Measurements from ENCODE around the gene NDUFS8. TPM values are rescaled to one million over a fixed set of nuclear protein-coding genes. Genes with fewer than 3 reads are reported as not detected.

The NDUFS8 gene
- total and polyA plus RNA-seq, 2 of the 13 experiments (the other 11 are each of a cell fraction or from before 2014, with no cell fraction given): 96.7 to 158 TPM

DNA sequence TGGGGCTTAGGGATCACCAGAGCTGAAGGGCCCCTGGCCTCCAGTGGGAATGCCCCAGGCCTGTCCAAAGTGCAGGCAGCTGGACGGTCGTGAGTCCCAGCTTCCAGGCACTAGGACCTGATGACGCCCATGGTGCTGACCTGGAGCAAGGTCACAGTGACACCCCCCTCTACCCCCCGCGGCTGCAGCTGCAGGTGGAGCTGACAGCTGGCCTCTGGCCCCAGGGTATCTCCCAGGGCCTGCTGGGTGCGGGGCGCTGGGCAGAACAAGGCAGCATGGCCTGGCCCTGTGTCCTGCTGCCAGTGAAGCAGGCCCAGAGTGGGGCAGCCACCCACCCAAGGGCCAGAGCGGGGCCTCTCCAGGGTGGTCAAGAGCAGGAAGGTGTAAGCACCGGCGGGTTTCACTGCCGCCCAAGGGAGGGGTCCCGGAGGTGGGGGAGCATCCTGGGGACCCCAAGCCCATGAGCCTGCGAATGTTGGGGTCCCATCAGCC lies 7.8 kb downstream of the NDUFS8 start (continued):
- TF ChIP-seq, protein P1, sequence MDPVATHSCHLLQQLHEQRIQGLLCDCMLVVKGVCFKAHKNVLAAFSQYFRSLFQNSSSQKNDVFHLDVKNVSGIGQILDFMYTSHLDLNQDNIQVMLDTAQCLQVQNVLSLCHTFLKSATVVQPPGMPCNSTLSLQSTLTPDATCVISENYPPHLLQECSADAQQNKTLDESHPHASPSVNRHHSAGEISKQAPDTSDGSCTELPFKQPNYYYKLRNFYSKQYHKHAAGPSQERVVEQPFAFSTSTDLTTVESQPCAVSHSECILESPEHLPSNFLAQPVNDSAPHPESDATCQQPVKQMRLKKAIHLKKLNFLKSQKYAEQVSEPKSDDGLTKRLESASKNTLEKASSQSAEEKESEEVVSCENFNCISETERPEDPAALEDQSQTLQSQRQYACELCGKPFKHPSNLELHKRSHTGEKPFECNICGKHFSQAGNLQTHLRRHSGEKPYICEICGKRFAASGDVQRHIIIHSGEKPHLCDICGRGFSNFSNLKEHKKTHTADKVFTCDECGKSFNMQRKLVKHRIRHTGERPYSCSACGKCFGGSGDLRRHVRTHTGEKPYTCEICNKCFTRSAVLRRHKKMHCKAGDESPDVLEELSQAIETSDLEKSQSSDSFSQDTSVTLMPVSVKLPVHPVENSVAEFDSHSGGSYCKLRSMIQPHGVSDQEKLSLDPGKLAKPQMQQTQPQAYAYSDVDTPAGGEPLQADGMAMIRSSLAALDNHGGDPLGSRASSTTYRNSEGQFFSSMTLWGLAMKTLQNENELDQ (CRISPR knock-in tag; IDR thresholded peaks at IDR 0.05; ENCODE audit: borderline replicate concordance): no peak; the same call in 1 of the 2 replicates
- TF ChIP-seq ZNF232 (CRISPR knock-in tag; IDR thresholded peaks at IDR 0.05; ENCODE audit: borderline replicate concordance) (peak; percentile 75; the same call in 1 of the 2 replicates), SALL2 (CRISPR knock-in tag; IDR thresholded peaks at IDR 0.05) (peak; percentile 73), AGO2 (optimal IDR thresholded peaks at IDR 0.05; ENCODE audit: low read depth, low read length) (peak; percentile 80), CBX1 (IDR thresholded peaks at IDR 0.05; ENCODE audit: low read depth) (peak; percentile 94), ZFP82 (CRISPR knock-in tag; IDR thresholded peaks at IDR 0.05; ENCODE audit: borderline replicate concordance) (no peak), ZNF143 (CRISPR knock-in tag; IDR thresholded peaks at IDR 0.05) (peak; percentile 74), AHR (CRISPR knock-in tag; IDR thresholded peaks at IDR 0.05) (no peak), ZNF777 (CRISPR knock-in tag; IDR thresholded peaks at IDR 0.05) (0 out of 2 replicates have a peak, but pooled peaks have one; percentile 66), FOXK2 (IDR thresholded peaks at IDR 0.05) (no peak), ZNF230 (CRISPR knock-in tag; IDR thresholded peaks at IDR 0.05) (peak; percentile 88; the same call in 1 of the 2 replicates), KDM4B (CRISPR knock-in tag; IDR thresholded peaks at IDR 0.05) (peak; percentile 94; the same call in 1 of the 2 replicates), ZNF260 (CRISPR knock-in tag; IDR thresholded peaks at IDR 0.05; ENCODE audit: borderline replicate concordance, low read depth) (no peak), ZNF326 (CRISPR knock-in tag; IDR thresholded peaks at IDR 0.05; ENCODE audit: borderline replicate concordance) (no peak), SYNCRIP (IDR thresholded peaks at IDR 0.05; ENCODE audit: insufficient read depth, low read depth, low read length) (no peak), ZNF761 (CRISPR knock-in tag; conservative IDR thresholded peaks at IDR 0.05) (peak; percentile 68; the same call in 1 of the 2 replicates), ZNF234 (CRISPR knock-in tag; conservative IDR thresholded peaks at IDR 0.05) (peak; percentile 48; the same call in 1 of the 2 replicates), BRD4 (CRISPR knock-in tag; IDR thresholded peaks at IDR 0.05) (peak; percentile 80; the same call in 1 of the 2 replicates), NR3C1 (CRISPR knock-in tag; IDR thresholded peaks at IDR 0.05) (no peak)
- TF ChIP-seq, protein P2, sequence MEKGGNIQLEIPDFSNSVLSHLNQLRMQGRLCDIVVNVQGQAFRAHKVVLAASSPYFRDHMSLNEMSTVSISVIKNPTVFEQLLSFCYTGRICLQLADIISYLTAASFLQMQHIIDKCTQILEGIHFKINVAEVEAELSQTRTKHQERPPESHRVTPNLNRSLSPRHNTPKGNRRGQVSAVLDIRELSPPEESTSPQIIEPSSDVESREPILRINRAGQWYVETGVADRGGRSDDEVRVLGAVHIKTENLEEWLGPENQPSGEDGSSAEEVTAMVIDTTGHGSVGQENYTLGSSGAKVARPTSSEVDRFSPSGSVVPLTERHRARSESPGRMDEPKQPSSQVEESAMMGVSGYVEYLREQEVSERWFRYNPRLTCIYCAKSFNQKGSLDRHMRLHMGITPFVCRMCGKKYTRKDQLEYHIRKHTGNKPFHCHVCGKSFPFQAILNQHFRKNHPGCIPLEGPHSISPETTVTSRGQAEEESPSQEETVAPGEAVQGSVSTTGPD (CRISPR knock-in tag; IDR thresholded peaks at IDR 0.05): peak; percentile 36; the same call in 1 of the 2 replicates
- TF ChIP-seq, protein P3, sequence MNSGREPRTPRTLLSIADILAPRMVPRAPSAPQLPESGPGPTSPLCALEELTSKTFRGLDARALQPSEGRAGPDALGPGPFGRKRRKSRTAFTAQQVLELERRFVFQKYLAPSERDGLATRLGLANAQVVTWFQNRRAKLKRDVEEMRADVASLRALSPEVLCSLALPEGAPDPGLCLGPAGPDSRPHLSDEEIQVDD (CRISPR knock-in tag; IDR thresholded peaks at IDR 0.05; ENCODE audit: borderline replicate concordance): no peak
- TF ChIP-seq, protein P4, sequence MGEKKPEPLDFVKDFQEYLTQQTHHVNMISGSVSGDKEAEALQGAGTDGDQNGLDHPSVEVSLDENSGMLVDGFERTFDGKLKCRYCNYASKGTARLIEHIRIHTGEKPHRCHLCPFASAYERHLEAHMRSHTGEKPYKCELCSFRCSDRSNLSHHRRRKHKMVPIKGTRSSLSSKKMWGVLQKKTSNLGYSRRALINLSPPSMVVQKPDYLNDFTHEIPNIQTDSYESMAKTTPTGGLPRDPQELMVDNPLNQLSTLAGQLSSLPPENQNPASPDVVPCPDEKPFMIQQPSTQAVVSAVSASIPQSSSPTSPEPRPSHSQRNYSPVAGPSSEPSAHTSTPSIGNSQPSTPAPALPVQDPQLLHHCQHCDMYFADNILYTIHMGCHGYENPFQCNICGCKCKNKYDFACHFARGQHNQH (CRISPR knock-in tag; IDR thresholded peaks at IDR 0.05): peak; percentile 93; the same call in 1 of the 2 replicates
- TF ChIP-seq, protein P5, sequence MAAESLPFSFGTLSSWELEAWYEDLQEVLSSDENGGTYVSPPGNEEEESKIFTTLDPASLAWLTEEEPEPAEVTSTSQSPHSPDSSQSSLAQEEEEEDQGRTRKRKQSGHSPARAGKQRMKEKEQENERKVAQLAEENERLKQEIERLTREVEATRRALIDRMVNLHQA (CRISPR knock-in tag; IDR thresholded peaks at IDR 0.05): no peak
- TF ChIP-seq, protein P6, sequence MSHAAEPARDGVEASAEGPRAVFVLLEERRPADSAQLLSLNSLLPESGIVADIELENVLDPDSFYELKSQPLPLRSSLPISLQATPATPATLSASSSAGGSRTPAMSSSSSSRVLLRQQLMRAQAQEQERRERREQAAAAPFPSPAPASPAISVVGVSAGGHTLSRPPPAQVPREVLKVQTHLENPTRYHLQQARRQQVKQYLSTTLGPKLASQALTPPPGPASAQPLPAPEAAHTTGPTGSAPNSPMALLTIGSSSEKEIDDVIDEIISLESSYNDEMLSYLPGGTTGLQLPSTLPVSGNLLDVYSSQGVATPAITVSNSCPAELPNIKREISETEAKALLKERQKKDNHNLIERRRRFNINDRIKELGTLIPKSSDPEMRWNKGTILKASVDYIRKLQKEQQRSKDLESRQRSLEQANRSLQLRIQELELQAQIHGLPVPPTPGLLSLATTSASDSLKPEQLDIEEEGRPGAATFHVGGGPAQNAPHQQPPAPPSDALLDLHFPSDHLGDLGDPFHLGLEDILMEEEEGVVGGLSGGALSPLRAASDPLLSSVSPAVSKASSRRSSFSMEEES (CRISPR knock-in tag; IDR thresholded peaks at IDR 0.05): peak; percentile 80
